Ovary (tissue), 3 donors: ENCODE data around the gene RPRD1B.

Source experiments
- CTCF ChIP-seq, 3 donors: fragments of 450-650 bp in 2 of 3; fragments of 200-600 bp in 1 of 3; IDR thresholded peaks; one replicate each; pipeline versions ENCODE4 v1.5.1 to v1.8.0; 2016 to 2022; ENCODE audit warnings: antibody characterized with exemption in 3 of 3, mild to moderate bottlenecking in 1 of 3
- EP300 ChIP-seq: sonication (generic); formaldehyde crosslinking; IDR thresholded peaks from one replicate; pipeline ENCODE4 v1.6.1; 2017; ENCODE audit warnings: antibody characterized with exemption
- POLR2A ChIP-seq: fragments of 450-650 bp; IDR thresholded peaks from one replicate; pipeline ENCODE4 v1.6.1; 2017; ENCODE audit warnings: antibody characterized with exemption, mild to moderate bottlenecking, moderate library complexity
- donor health status: DM: no; HTN: no; CAD: no.

- TF ChIP-seq CTCF (IDR thresholded peaks at IDR 0.05) (no peak), POLR2A (no peak), EP300 (no peak)
Observed at GRCh38 chr20:38109591-38110524, 76.3 kb downstream of the RPRD1B start.
